ENCODE measurements around the gene COA1. TPM values are rescaled to one million over a fixed set of nuclear protein-coding genes. Genes with fewer than 3 reads are reported as not detected.

Gene COA1
- polyA plus RNA-seq, 3 donors: 25.6 to 57.8 (median 56.2) TPM

- peaks cover 77 to 82% of the 10 kb centered on the region in 2 donors for H3K36me3 Mint-ChIP-seq
- Histone ChIP-seq H3K79me2 (ENCODE audit: insufficient read depth, low read length) (no peaks in the 10 kb centered on the region), H3K9me3 (replicated peaks in 1 of 2; ENCODE audit: control insufficient read depth in 1 of 2, insufficient read depth in 1 of 2, low read length in 2 of 2) (no peaks in the 10 kb centered on the region), H4K20me1 (ENCODE audit: insufficient read depth, low read length) (no peaks in the 10 kb centered on the region), H3K4me1 (ENCODE audit: control insufficient read depth in 1 of 2, insufficient read depth in 2 of 2, low read length in 2 of 2) (peaks cover 16 to 20% of the 10 kb centered on the region in 2 donors), H3K9ac (ENCODE audit: insufficient read depth, low read length, poor library complexity, severe bottlenecking) (no peak overlapping the region), H2AFZ (ENCODE audit: insufficient read depth, low read depth, low read length, poor library complexity, severe bottlenecking) (no peak overlapping the region), H3K4me3 (replicated peaks in 1 of 3; ENCODE audit: low read depth in 2 of 3, low read length in 3 of 3) (no peak overlapping the region), H3K27ac (ENCODE audit: low read depth in 1 of 2, low read length in 2 of 2) (no peak overlapping the region), H3K36me3 (replicated peaks in 1 of 2; ENCODE audit: control insufficient read depth in 1 of 2, insufficient read depth in 2 of 2, low read length in 2 of 2) (peaks cover 60 to 84% of the 10 kb centered on the region in 2 donors), H3K4me2 (replicated peaks; ENCODE audit: extremely low read depth, low read length, poor library complexity, severe bottlenecking) (no peak overlapping the region), H3K27me3 (ENCODE audit: control insufficient read depth in 2 of 2, insufficient read depth in 2 of 2, low read length in 2 of 2) (no peaks in the 10 kb centered on the region)
- H3K27me3 Mint-ChIP-seq (ENCODE audit: low read depth in 3 of 3): no peaks in the 10 kb centered on the region
- intact Hi-C loops (cut with micrococcal nuclease): no loop called here
- no peak overlapping the region for H3K4me3 Mint-ChIP-seq
- H3K9me3 Mint-ChIP-seq: no peaks in the 10 kb centered on the region
- H3K27ac Mint-ChIP-seq: peak overlapping the region in 2 of 7 donors; percentile 56 to 58
- no peak for TF ChIP-seq CTCF (IDR thresholded peaks at IDR 0.05)
- no peak for DNase-seq
- H3K4me1 Mint-ChIP-seq: peaks cover 18% of the 10 kb centered on the region
- WGBS (ENCODE audit: insufficient coverage): 84% methylated on average over 8 of the region's 8 CpGs
Measured at GRCh38 chr7:43643846-43644245, 85.5 kb downstream of the COA1 start.

DNA sequence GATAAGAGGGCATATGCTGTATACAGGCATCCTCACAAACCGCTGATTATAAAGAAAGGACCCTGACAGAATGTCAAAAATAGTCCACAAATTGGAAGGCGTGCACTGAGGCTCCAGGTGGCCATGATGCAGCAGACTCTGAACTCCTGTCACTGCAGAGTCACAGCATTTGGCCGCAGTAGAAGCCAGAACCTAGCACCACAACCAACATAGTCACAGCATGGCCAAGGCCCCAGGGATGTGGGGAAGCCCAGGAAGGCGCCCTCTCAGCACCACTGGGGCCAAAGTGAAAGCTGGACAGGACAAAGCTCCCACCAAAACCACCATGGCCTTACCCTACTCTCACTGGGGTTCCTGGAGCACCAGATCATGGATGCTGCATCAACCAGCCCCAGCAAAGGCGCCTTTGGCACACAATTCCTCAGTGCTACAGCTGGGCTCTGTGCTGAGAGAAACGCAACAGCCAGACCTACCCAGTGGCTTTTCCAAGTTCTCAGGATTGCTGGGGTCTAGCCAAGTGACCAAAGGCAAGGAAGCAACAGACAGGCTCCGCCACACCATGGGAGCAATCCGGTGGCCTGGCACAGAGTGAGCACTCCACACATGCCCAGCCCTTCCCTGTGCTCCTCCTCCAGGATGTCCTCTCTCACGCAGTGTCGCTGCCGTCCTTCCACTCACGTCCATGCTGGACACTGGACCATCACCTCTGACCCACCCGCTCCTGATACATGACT, 86.3 kb downstream of the COA1 start:
- Histone ChIP-seq H3K79me2 (ENCODE audit: insufficient read depth, low read length) (no peaks in the 10 kb centered on the region), H3K4me2 (replicated peaks; ENCODE audit: extremely low read depth, low read length, poor library complexity, severe bottlenecking) (no peak overlapping the region), H3K9me3 (replicated peaks in 1 of 2; ENCODE audit: control insufficient read depth in 1 of 2, insufficient read depth in 1 of 2, low read length in 2 of 2) (no peaks in the 10 kb centered on the region), H3K4me3 (replicated peaks in 1 of 3; ENCODE audit: low read depth in 2 of 3, low read length in 3 of 3) (no peak overlapping the region), H3K27me3 (ENCODE audit: control insufficient read depth in 2 of 2, insufficient read depth in 2 of 2, low read length in 2 of 2) (no peaks in the 10 kb centered on the region), H3K36me3 (replicated peaks in 1 of 2; ENCODE audit: control insufficient read depth in 1 of 2, insufficient read depth in 2 of 2, low read length in 2 of 2) (peaks cover 63 to 91% of the 10 kb centered on the region in 2 donors), H3K4me1 (ENCODE audit: control insufficient read depth in 1 of 2, insufficient read depth in 2 of 2, low read length in 2 of 2) (peaks cover 8 to 12% of the 10 kb centered on the region in 2 donors), H3K9ac (ENCODE audit: insufficient read depth, low read length, poor library complexity, severe bottlenecking) (no peak overlapping the region), H4K20me1 (ENCODE audit: insufficient read depth, low read length) (no peaks in the 10 kb centered on the region), H3K27ac (ENCODE audit: low read depth in 1 of 2, low read length in 2 of 2) (no peak overlapping the region), H2AFZ (ENCODE audit: insufficient read depth, low read depth, low read length, poor library complexity, severe bottlenecking) (no peak overlapping the region)
- no peak for DNase-seq
- Mint-ChIP-seq H3K4me3 (no peak overlapping the region), H3K27ac (peak overlapping the region in 5 of 7 donors; percentile 2 to 56 (median 7)), H3K4me1 (peaks cover 10% of the 10 kb centered on the region), H3K36me3 (peaks cover 83 to 90% of the 10 kb centered on the region in 2 donors), H3K9me3 (no peaks in the 10 kb centered on the region), H3K27me3 (ENCODE audit: low read depth in 3 of 3) (no peaks in the 10 kb centered on the region)
- TF ChIP-seq CTCF (IDR thresholded peaks at IDR 0.05): no peak
- WGBS (ENCODE audit: insufficient coverage): 98% methylated on average over 12 of the region's 13 CpGs
- intact Hi-C loops (cut with micrococcal nuclease): no loop called here
